ENCODE measurements around the gene RIPOR3. TPM values are rescaled to one million over a fixed set of nuclear protein-coding genes. Genes with fewer than 3 reads are reported as not detected.
"Not testable (repeated sequence)": the region's sequence is repeated elsewhere in the genome, so short reads cannot be mapped to it uniquely, and the experiment has no call there.

The RIPOR3 gene
- total RNA-seq, 6 donors from 2014 or later = 2.1 to 36.7 (median 5.1) TPM

GRCh38 chr20:50719328-50719727, 28.0 kb upstream of the RIPOR3 start:
- H3K27ac ChIP-seq = no peak overlapping the region
- 91 to 94% methylated on average over 4 of the region's 4 CpGs for WGBS, 2 donors
- no peak for ATAC-seq (ENCODE audit: low FRiP score in 2 of 2)
- no peaks in the 10 kb centered on the region for H3K27me3 ChIP-seq
- TF ChIP-seq EP300 (IDR thresholded peaks at IDR 0.05) = no peak
- no peak for DNase-seq
- H3K4me1 ChIP-seq = peaks cover 0 to 2% (median under 1%) of the 10 kb centered on the region in 4 donors
- no peaks in the 10 kb centered on the region for H3K36me3 ChIP-seq
- no peaks in the 10 kb centered on the region for H3K9me3 ChIP-seq
- no peak overlapping the region for H3K4me3 ChIP-seq

- 64 to 73% methylated on average over 12 to 13 of the region's 13 CpGs for WGBS, 2 donors
- ATAC-seq (ENCODE audit: low FRiP score in 2 of 2) (no peak), DNase-seq (no peak)
- TF ChIP-seq EP300 (IDR thresholded peaks at IDR 0.05) = no peak
- no peak for TF ChIP-seq CTCF (IDR thresholded peaks at IDR 0.05)
- no peak for TF ChIP-seq POLR2A (IDR thresholded peaks at IDR 0.05)
- no peak for TF ChIP-seq POLR2AphosphoS5 (IDR thresholded peaks at IDR 0.05)
- Histone ChIP-seq H3K4me3 (no peak overlapping the region), H3K9me3 (no peaks in the 10 kb centered on the region), H3K27ac (no peak overlapping the region), H3K4me1 (peaks cover 0 to 5% (median 0%) of the 10 kb centered on the region in 4 donors), H3K27me3 (no peaks in the 10 kb centered on the region), H3K36me3 (no peaks in the 10 kb centered on the region)
Measured at GRCh38 chr20:50717974-50718761, 26.8 kb upstream of the RIPOR3 start.

GRCh38 chr20:50717312-50717711, 26.0 kb upstream of the RIPOR3 start:
- Histone ChIP-seq H3K4me3 (no peak overlapping the region), H3K27ac (no peak overlapping the region), H3K36me3 (no peaks in the 10 kb centered on the region), H3K9me3 (no peaks in the 10 kb centered on the region), H3K27me3 (no peaks in the 10 kb centered on the region), H3K4me1 (peaks cover 0 to 5% (median 0%) of the 10 kb centered on the region in 4 donors)
- DNase-seq (no peak), ATAC-seq (ENCODE audit: low FRiP score in 2 of 2) (no peak)
- TF ChIP-seq POLR2AphosphoS5 (IDR thresholded peaks at IDR 0.05) = no peak
- no peak for TF ChIP-seq EP300 (IDR thresholded peaks at IDR 0.05)
- no peak for TF ChIP-seq CTCF (IDR thresholded peaks at IDR 0.05)
- TF ChIP-seq POLR2A (IDR thresholded peaks at IDR 0.05) = no peak
- 44 to 86% methylated on average over 2 of the region's 2 CpGs for WGBS, 2 donors

GRCh38 chr20:50716518-50716917, 25.2 kb upstream of the RIPOR3 start:
- Histone ChIP-seq H3K4me3 (no peak overlapping the region), H3K27me3 (no peaks in the 10 kb centered on the region), H3K4me1 (peaks cover 0 to 5% (median 0%) of the 10 kb centered on the region in 4 donors), H3K9me3 (no peaks in the 10 kb centered on the region), H3K36me3 (no peaks in the 10 kb centered on the region), H3K27ac (no peak overlapping the region)
- TF ChIP-seq EP300 (IDR thresholded peaks at IDR 0.05) = no peak
- TF ChIP-seq CTCF (IDR thresholded peaks at IDR 0.05) = no peak
- TF ChIP-seq POLR2A (IDR thresholded peaks at IDR 0.05) = no peak
- TF ChIP-seq POLR2AphosphoS5 (IDR thresholded peaks at IDR 0.05) = no peak
- DNase-seq (no peak), ATAC-seq (ENCODE audit: low FRiP score in 2 of 2) (no peak)
- 88 to 94% methylated on average over 1 of the region's 1 CpG for WGBS, 2 donors

GRCh38 chr20:50715694-50716093, 24.4 kb upstream of the RIPOR3 start:
- Histone ChIP-seq H3K9me3 (no peaks in the 10 kb centered on the region), H3K27me3 (no peaks in the 10 kb centered on the region), H3K27ac (no peak overlapping the region), H3K36me3 (no peaks in the 10 kb centered on the region), H3K4me1 (peaks cover 0 to 6% (median 3%) of the 10 kb centered on the region in 4 donors), H3K4me3 (no peak overlapping the region)
- ATAC-seq (ENCODE audit: low FRiP score in 2 of 2) (peak in 1 of 2 donors; percentile 21), DNase-seq (peak in 1 of 2 donors; percentile 61)
- WGBS, 2 donors = 65 to 95% methylated on average over 3 of the region's 3 CpGs
- peak in 1 of 4 donors; percentile 93 for TF ChIP-seq EP300 (IDR thresholded peaks at IDR 0.05)
- no peak for TF ChIP-seq POLR2A (IDR thresholded peaks at IDR 0.05)
- TF ChIP-seq POLR2AphosphoS5 (IDR thresholded peaks at IDR 0.05) = peak in 1 of 2 donors; percentile 34
- TF ChIP-seq CTCF (IDR thresholded peaks at IDR 0.05) = no peak

- not testable (repeated sequence) for H3K9me3 ChIP-seq; ATAC-seq (ENCODE audit: low FRiP score in 2 of 2); H3K27ac ChIP-seq; H3K4me3 ChIP-seq; H3K36me3 ChIP-seq; H3K27me3 ChIP-seq; DNase-seq
- WGBS, 2 donors = 92 to 94% methylated on average over 12 of the region's 12 CpGs
- H3K4me1 ChIP-seq = peaks cover 0 to 13% (median 6%) of the 10 kb centered on the region in 4 donors
Measured at GRCh38 chr20:50714426-50714825, 23.1 kb upstream of the RIPOR3 start.
